Suprapubic skin (tissue), 4 donors: ENCODE measurements around the gene TTC28.

Experiments used
- CTCF ChIP-seq, 2 donors: fragments of 200-600 bp in 1 of 2; fragments of 450-650 bp in 1 of 2; sonication (generic) in 1 of 2; IDR thresholded peaks; one replicate each; pipeline ENCODE4 v1.5.1; 2016 to 2019; ENCODE audit warnings: antibody characterized with exemption in 2 of 2, mild to moderate bottlenecking in 1 of 2, moderate library complexity in 1 of 2
- EP300 ChIP-seq: sonication (generic); formaldehyde crosslinking; IDR thresholded peaks from one replicate; pipeline ENCODE4 v1.6.1; 2017; ENCODE audit warnings: antibody characterized with exemption
- POLR2A ChIP-seq, 2 donors: fragments of 450-650 bp; IDR thresholded peaks; one replicate each; pipeline ENCODE4 v1.6.1; 2017; ENCODE audit warnings: antibody characterized with exemption in 2 of 2, mild to moderate bottlenecking in 2 of 2, moderate library complexity in 2 of 2
- POLR2AphosphoS5 ChIP-seq, 3 donors: sonication (generic); formaldehyde crosslinking; IDR thresholded peaks; one replicate each; pipeline ENCODE4 v1.6.1; 2017; ENCODE audit warnings: antibody characterized with exemption in 3 of 3

GRCh38 chr22:28112548-28113043 lies 567.0 kb downstream of the TTC28 start:
- TF ChIP-seq POLR2A (IDR thresholded peaks at IDR 0.05): no peak
- no peak for TF ChIP-seq POLR2AphosphoS5 (IDR thresholded peaks at IDR 0.05)
- TF ChIP-seq CTCF (IDR thresholded peaks at IDR 0.05): peak in 1 of 2 donors; percentile 17
- TF ChIP-seq EP300: no peak
